GM12878 (cell line): ENCODE results near the gene MTF1. TPM values are rescaled to one million over a fixed set of nuclear protein-coding genes. Genes with fewer than 3 reads are reported as not detected.

Experiments used
- ATAC-seq: fragments of 200-7000 bp; cut with Tn5 transposase; 3 replicates; pipeline ENCODE4 v1.9.1; 2020; ENCODE audit warnings: mild to moderate bottlenecking, moderate library complexity
- BruUV-seq: library from RNA; stranded (reverse); fragments of 400-500 nt; replicated peaks from 2 replicates; lab custom pipeline; 2021; lab: Mats Ljungman, UMichigan
- CTCF ChIA-PET: fragments of 300-600 bp; sonication (Branson Sonifier 250); formaldehyde crosslinking; extraction: SDS; loops from one replicate; lab custom pipeline; 2021; ENCODE audit warnings: inconsistent platforms; lab: Yijun Ruan, JAX
- POLR2A ChIA-PET: fragments of 350-600 bp; formaldehyde crosslinking; extraction: SDS; loops from one replicate; lab custom pipeline; 2021; ENCODE audit warnings: inconsistent platforms; lab: Charles Lee
- RAD21 ChIA-PET: fragments of 300-600 bp; sonication (Branson Sonifier 250); formaldehyde crosslinking; loops from one replicate; lab custom pipeline; 2023; ENCODE audit warnings: antibody characterized with exemption; ENCODE audit not compliant: unreplicated experiment; lab: Charles Lee
- SMC1A ChIA-PET: fragments of 300-600 bp; sonication (Branson Sonifier 250); formaldehyde crosslinking; loops from one replicate; lab custom pipeline; 2023; ENCODE audit not compliant: unreplicated experiment, uncharacterized antibody; lab: Charles Lee
- DNase-seq: peaks from one replicate; pipeline ENCODE4 v3.0.0-alpha.2; 2011; ENCODE audit warnings: low read depth, low spot score
- FAIRE-seq: peaks from 3 replicates; lab custom pipeline; 2011; peaks lifted over from hg19 to GRCh38; lab: Jason Lieb, UNC
- H2AFZ ChIP-seq: 2 replicates; pipeline ENCODE4 v1.6.0; 2011; ENCODE audit warnings: low read depth, low read length, control low read depth; ENCODE audit not compliant: control insufficient read depth
- H3K27ac ChIP-seq: 2 replicates; pipeline ENCODE4 v1.5.1; 2011; ENCODE audit warnings: control low read depth; ENCODE audit not compliant: control insufficient read depth, insufficient read depth
- H3K27me3 ChIP-seq, 2 experiments: replicated peaks in 1 of 2; 2 replicates each; pipeline versions ENCODE4 v1.6.0 to v1.6.1; 2011; ENCODE audit warnings: low read length in 1 of 2; ENCODE audit not compliant: control insufficient read depth in 2 of 2, insufficient read depth in 2 of 2
- H3K36me3 ChIP-seq, 2 experiments: 2 replicates each; pipeline ENCODE4 v1.5.1; 2011; ENCODE audit warnings: low read length in 1 of 2; ENCODE audit not compliant: control insufficient read depth in 2 of 2, insufficient read depth in 2 of 2
- H3K4me1 ChIP-seq: 2 replicates; pipeline ENCODE4 v1.6.1; 2011; ENCODE audit warnings: mild to moderate bottlenecking, low read length, moderate library complexity, mixed read lengths; ENCODE audit not compliant: control insufficient read depth, insufficient read depth
- H3K4me2 ChIP-seq: 2 replicates; pipeline ENCODE4 v1.6.0; 2011; ENCODE audit warnings: control low read depth; ENCODE audit not compliant: control insufficient read depth, insufficient read depth
- H3K4me3 ChIP-seq: fragments of 200-600 bp; sonication (generic); 2 replicates; pipeline ENCODE4 v1.5.1; 2016
- H3K79me2 ChIP-seq: 2 replicates; pipeline ENCODE4 v1.6.0; 2011; ENCODE audit warnings: low read length; ENCODE audit not compliant: control insufficient read depth, insufficient read depth
- H3K9ac ChIP-seq: 2 replicates; pipeline ENCODE4 v1.8.0; 2011; ENCODE audit warnings: low read length, control low read depth, mixed read lengths; ENCODE audit not compliant: control insufficient read depth, insufficient read depth
- H3K9me3 ChIP-seq: replicated peaks from 3 replicates; pipeline ENCODE4 v1.5.1; 2011; ENCODE audit warnings: mild to moderate bottlenecking, low read length; ENCODE audit not compliant: control insufficient read depth, insufficient read depth
- H4K20me1 ChIP-seq: 2 replicates; pipeline ENCODE4 v1.6.0; 2011; ENCODE audit not compliant: control insufficient read depth, insufficient read depth
- BACH1 ChIP-seq: fragments of 450-650 bp; IDR thresholded peaks from 2 replicates; pipeline ENCODE4 v1.6.1; 2017; ENCODE audit warnings: mild to moderate bottlenecking, borderline replicate concordance
- CBX5 ChIP-seq: sonication (generic); IDR thresholded peaks from 2 replicates; pipeline ENCODE4 v1.6.1; 2016; ENCODE audit warnings: low read depth, moderate library complexity, mild to moderate bottlenecking, inconsistent platforms
- EED ChIP-seq: sonication (generic); IDR thresholded peaks from 2 replicates; pipeline ENCODE4 v1.6.1; 2016; ENCODE audit warnings: antibody characterized with exemption, low read depth
- FOXK2 ChIP-seq: fragments of 450-650 bp; IDR thresholded peaks from 2 replicates; pipeline ENCODE4 v1.6.1; 2017; ENCODE audit warnings: mild to moderate bottlenecking, moderate library complexity
- GABPA ChIP-seq: IDR thresholded peaks from 2 replicates; pipeline ENCODE4 v1.6.1; 2014; ENCODE audit warnings: antibody characterized with exemption, low read depth, mild to moderate bottlenecking, inconsistent platforms
- IRF3 ChIP-seq: fragments of 450-650 bp; IDR thresholded peaks from 2 replicates; pipeline ENCODE4 v1.6.1; 2014; ENCODE audit warnings: mild to moderate bottlenecking
- KDM1A ChIP-seq: fragments of 200-600 bp; sonication (generic); IDR thresholded peaks from 2 replicates; pipeline ENCODE4 v1.6.1; 2016; ENCODE audit warnings: borderline replicate concordance
- MAX ChIP-seq: IDR thresholded peaks from 2 replicates; pipeline ENCODE4 v1.6.1; 2012; ENCODE audit warnings: low read depth, low read length, improper control_type of control experiment
- MYB ChIP-seq: fragments of 150-350 bp; IDR thresholded peaks from 2 replicates; pipeline ENCODE4 v1.6.1; 2014; ENCODE audit warnings: mild to moderate bottlenecking, low read depth, low read length, borderline replicate concordance
- POLR2A ChIP-seq: IDR thresholded peaks from 2 replicates; pipeline ENCODE4 v1.6.1; 2011; ENCODE audit warnings: low read depth, mild to moderate bottlenecking, low read length
- SP1 ChIP-seq: IDR thresholded peaks from one replicate; pipeline ENCODE4 v1.6.1; 2011; ENCODE audit warnings: low read depth, low read length
- SRF ChIP-seq, 2 experiments: IDR thresholded peaks; 2 replicates each; pipeline ENCODE4 v1.6.1; 2011; ENCODE audit warnings: low read depth in 2 of 2, low read length in 2 of 2, mild to moderate bottlenecking in 1 of 2, moderate library complexity in 1 of 2
- ZBTB33 ChIP-seq: fragments of 450-650 bp; IDR thresholded peaks from 2 replicates; pipeline ENCODE4 v1.6.1; 2017; ENCODE audit warnings: mild to moderate bottlenecking
- ZNF207 ChIP-seq: fragments of 450-650 bp; IDR thresholded peaks from 2 replicates; pipeline ENCODE4 v1.6.1; 2014; ENCODE audit warnings: antibody characterized with exemption, mild to moderate bottlenecking, borderline replicate concordance
- ZSCAN29 ChIP-seq: fragments of 450-650 bp; IDR thresholded peaks from 2 replicates; pipeline ENCODE4 v1.6.1; 2017; ENCODE audit warnings: mild to moderate bottlenecking, moderate library complexity
- ZZZ3 ChIP-seq: IDR thresholded peaks from 2 replicates; pipeline ENCODE4 v1.6.1; 2011; ENCODE audit warnings: low read depth; ENCODE audit not compliant: control insufficient read depth, insufficient read length
- WGBS: methylation state at CpG from one replicate; pipeline ENCODE4 v1.1.6; 2016; ENCODE audit warnings: low lambda C conversion rate; ENCODE audit not compliant: insufficient replicate concordance, insufficient coverage; ENCODE audit errors: missing lambda C conversion rate; 5-methylcytosine and 5-hydroxymethylcytosine counted together
- in situ Hi-C: fragments of 300-500 bp; cut with MboI; formaldehyde crosslinking; loops from 9 replicates; pipeline ENCODE4 v1.14.3; 2018; ENCODE audit warnings: mixed read lengths
- intact Hi-C: fragments of 100-400 bp; cut with micrococcal nuclease; formaldehyde crosslinking; loops from one replicate; pipeline ENCODE4 v1.14.2; 2022; ENCODE audit not compliant: unreplicated experiment
- polyA plus RNA-seq, 11 experiments: library from polyadenylated mRNA; depleted of rRNA in 4 of 11; unstranded in 6 of 11; stranded (reverse) in 5 of 11; fragments of >200 nt; fragmentation: Nextera tagmentation in 4 of 11; fragmentation: Illumina TruSeq in 1 of 11; extraction: Ambion mirVana in 4 of 11; extraction: Trizol in 1 of 11; gene quantifications; 1 replicate in 1 of 11; 2 replicates in 10 of 11; pipeline versions ENCODE4 v1.2.1 to v1.2.3, GENCODE V29; 2011 to 2016; ENCODE audit warnings: inconsistent platforms in 2 of 11, missing spikeins in 2 of 11, low read depth in 1 of 11
- total RNA-seq, 4 experiments: library from RNA; depleted of rRNA in 3 of 4; stranded (reverse); fragments of >200 nt in 3 of 4; fragmentation: Illumina TruSeq in 1 of 4; extraction: Trizol in 1 of 4; gene quantifications; 2 replicates each; pipeline versions ENCODE4 v1.2.1 to v1.2.3, GENCODE V29; 2013 to 2021

MTF1 gene
- total and polyA plus RNA-seq, 10 of the 15 experiments (the other 5 are each of a cell fraction or from before 2014, with no cell fraction given): 2.2 to 20.4 (median 6.7) TPM

- intact Hi-C loops: no loop called here
- WGBS: 96% methylated on average over 6 of the region's 6 CpGs
- Histone ChIP-seq H4K20me1 (no peaks in the 10 kb centered on the region), H3K4me3 (no peak overlapping the region), H3K4me1 (peaks cover 13% of the 10 kb centered on the region), H3K79me2 (peaks cover 60% of the 10 kb centered on the region), H3K9me3 (no peaks in the 10 kb centered on the region), H2AFZ (no peak overlapping the region), H3K27ac (no peak overlapping the region), H3K27me3 (no peaks in the 10 kb centered on the region), H3K36me3 (peaks cover 0 to 14% of the 10 kb centered on the region in 2 experiments; a peak in 2 of 4 replicates), H3K4me2 (no peak overlapping the region), H3K9ac (no peak overlapping the region)
- no peak for DNase-seq
- BruUV-seq: no TSS peak
- ChIA-PET POLR2A (interaction anchor here (2.7 kb wide), 1 partner anchor 10 kb away, joined by 12 read pairs; no protein-coding TSS in a partner anchor), CTCF (interaction anchor here (1.5 kb wide), 1 partner anchor 10 kb away, joined by 3 read pairs; no protein-coding TSS in a partner anchor), SMC1A (interaction anchor here (0.6 to 1.9 kb wide), 3 partner anchors 10 to 49 kb away, joined by 3 to 6 read pairs (median 5); no protein-coding TSS in a partner anchor), RAD21 (no interaction called here)
- no peak for FAIRE-seq
- in situ Hi-C loops: no loop called here
- no peak for TF ChIP-seq BACH1
- no peak for TF ChIP-seq ZNF207
- TF ChIP-seq ZZZ3: no peak
- no peak for TF ChIP-seq POLR2A
- no peak for TF ChIP-seq MYB
- no peak for TF ChIP-seq KDM1A
- TF ChIP-seq FOXK2: no peak
- no peak for TF ChIP-seq IRF3
- no peak for TF ChIP-seq ZBTB33
- TF ChIP-seq CBX5: no peak
- TF ChIP-seq ZSCAN29: no peak
- no peak for TF ChIP-seq SRF (IDR thresholded peaks at IDR 0.05; ENCODE audit: low read depth in 2 of 2, low read length in 2 of 2)
- no peak for TF ChIP-seq SP1
- TF ChIP-seq GABPA: no peak
- TF ChIP-seq MAX: no peak
- TF ChIP-seq EED: no peak
- ATAC-seq: no peak
Measured at GRCh38 chr1:37854406-37854805, 5.0 kb downstream of the MTF1 start.
